CD4-positive, alpha-beta T cell (primary cell): ENCODE data around the gene MFSD6. TPM values are rescaled to one million over a fixed set of nuclear protein-coding genes. Genes with fewer than 3 reads are reported as not detected.

Experiments
- ATAC-seq: fragments of 200-7000 bp; cut with Tn5 transposase; one replicate; pipeline ENCODE4 v1.10.0; 2022; ENCODE audit warnings: mild to moderate bottlenecking; ENCODE audit not compliant: poor library complexity
- CTCF ChIA-PET: fragments of 350-600 bp; sonication (Branson Sonifier 250); formaldehyde crosslinking; loops from one replicate; lab custom pipeline; 2021; ENCODE audit warnings: antibody characterized with exemption, inconsistent platforms; lab: Charles Lee
- POLR2A ChIA-PET: fragments of 350-600 bp; sonication (Branson Sonifier 250); formaldehyde crosslinking; loops from one replicate; lab custom pipeline; 2021; ENCODE audit warnings: antibody characterized with exemption, inconsistent platforms; lab: Charles Lee
- DNase-seq, 14 experiments: peaks; one replicate each; pipeline ENCODE4 v3.0.0-alpha.2; 2013 to 2020; ENCODE audit warnings: mixed read lengths in 2 of 14
- H3K27ac ChIP-seq, 2 donors: one replicate each; pipeline versions ENCODE4 v1.5.1 to v1.7.0; 2013; ENCODE audit warnings: low read length in 2 of 2, low read depth in 1 of 2, mild to moderate bottlenecking in 1 of 2
- H3K27me3 ChIP-seq, 2 experiments: 1 replicate in 1 of 2; 2 replicates in 1 of 2; pipeline versions ENCODE4 v1.6.1 to v1.7.0; 2013; ENCODE audit warnings: low read length in 2 of 2, control low read depth in 1 of 2, mild to moderate bottlenecking in 1 of 2, moderate library complexity in 1 of 2; ENCODE audit not compliant: insufficient read depth in 2 of 2, control insufficient read depth in 1 of 2
- H3K36me3 ChIP-seq: one replicate; pipeline ENCODE4 v1.6.1; 2013; ENCODE audit warnings: low read length, control low read depth; ENCODE audit not compliant: insufficient read depth
- H3K4me1 ChIP-seq: one replicate; pipeline ENCODE4 v1.6.1; 2013; ENCODE audit warnings: low read length, control low read depth; ENCODE audit not compliant: insufficient read depth
- H3K4me3 ChIP-seq: one replicate; pipeline ENCODE4 v1.5.1; 2013; ENCODE audit warnings: mild to moderate bottlenecking, low read length, moderate library complexity
- H3K9me3 ChIP-seq, 2 experiments: 1 replicate in 1 of 2; 2 replicates in 1 of 2; pipeline versions ENCODE4 v1.6.1 to v1.7.0; 2013; ENCODE audit warnings: low read length in 2 of 2, mild to moderate bottlenecking in 2 of 2, control low read depth in 1 of 2, moderate library complexity in 1 of 2; ENCODE audit not compliant: control insufficient read depth in 1 of 2, insufficient read depth in 1 of 2
- H3K27ac Mint-ChIP-seq: one replicate; pipeline ENCODE4 v1.8.0; 2020; ENCODE audit warnings: mixed read lengths
- H3K27me3 Mint-ChIP-seq: one replicate; pipeline ENCODE4 v1.8.0; 2021; ENCODE audit warnings: mixed read lengths
- H3K36me3 Mint-ChIP-seq: one replicate; pipeline ENCODE4 v1.8.0; 2021; ENCODE audit warnings: low read depth, mixed read lengths
- H3K4me1 Mint-ChIP-seq: one replicate; pipeline ENCODE4 v1.8.0; 2021; ENCODE audit warnings: low read depth, mixed read lengths
- H3K4me3 Mint-ChIP-seq: one replicate; pipeline ENCODE4 v1.8.0; 2020; ENCODE audit warnings: mild to moderate bottlenecking, mixed read lengths
- H3K9me3 Mint-ChIP-seq: one replicate; pipeline ENCODE4 v1.8.0; 2020; ENCODE audit warnings: mixed read lengths
- CTCF ChIP-seq: fragments of 200-600 bp; IDR thresholded peaks from one replicate; pipeline ENCODE4 v1.8.0; 2022; ENCODE audit warnings: antibody characterized with exemption, mild to moderate bottlenecking
- intact Hi-C, 2 experiments: fragments of 100-400 bp; cut with DNase I in 1 of 2; cut with micrococcal nuclease in 1 of 2; formaldehyde crosslinking; loops; one replicate each; pipeline versions ENCODE4 v1.15.1 to v1.9.0; 2023 to 2025; cut with DNase I, micrococcal nuclease
- total RNA-seq, 174 experiments: library from RNA in 2 of 174; stranded (reverse) in 2 of 174; gene quantifications; one replicate each; pipeline ENCODE4 v1.2.3 and lab custom pipeline; 2021 to 2026

The MFSD6 gene
- total RNA-seq, 2 experiments from 2014 or later: 41.2 to 47.8 TPM

- POLR2A ChIA-PET: no interaction called here
- no peaks in the 10 kb centered on the region for H3K27me3 Mint-ChIP-seq
- CTCF ChIA-PET: no interaction called here
- no peaks in the 10 kb centered on the region for H3K9me3 ChIP-seq
- no peak overlapping the region for H3K27ac Mint-ChIP-seq
- H3K4me3 Mint-ChIP-seq: no peak overlapping the region
- no peaks in the 10 kb centered on the region for H3K9me3 Mint-ChIP-seq
- no peaks in the 10 kb centered on the region for H3K36me3 ChIP-seq
- H3K36me3 Mint-ChIP-seq: no peaks in the 10 kb centered on the region
- peaks cover 4% of the 10 kb centered on the region for H3K4me1 Mint-ChIP-seq
- H3K4me3 ChIP-seq: no peak overlapping the region
- TF ChIP-seq CTCF: no peak
- no peaks in the 10 kb centered on the region for H3K27me3 ChIP-seq
- DNase-seq: no peak
- H3K27ac ChIP-seq: no peak overlapping the region
- no peak for ATAC-seq
- no peaks in the 10 kb centered on the region for H3K4me1 ChIP-seq
- intact Hi-C loops: no loop called here
Observed at GRCh38 chr2:190378880-190379237, 29.3 kb upstream of the MFSD6 start.

- no peak overlapping the region for H3K4me3 ChIP-seq
- H3K27me3 Mint-ChIP-seq: no peaks in the 10 kb centered on the region
Observed at GRCh38 chr2:190379249-190379964, 28.7 kb upstream of the MFSD6 start.

GRCh38 chr2:190380962-190381412 is 27.2 kb upstream of the MFSD6 start:
- no peak overlapping the region for H3K4me3 Mint-ChIP-seq
- Histone ChIP-seq H3K36me3 (no peaks in the 10 kb centered on the region), H3K9me3 (no peaks in the 10 kb centered on the region), H3K4me3 (no peak overlapping the region), H3K27me3 (no peaks in the 10 kb centered on the region), H3K4me1 (no peaks in the 10 kb centered on the region), H3K27ac (no peak overlapping the region)
- peaks cover 4% of the 10 kb centered on the region for H3K4me1 Mint-ChIP-seq
- no peaks in the 10 kb centered on the region for H3K27me3 Mint-ChIP-seq
- ChIA-PET POLR2A (interaction anchor here (0.7 to 1.2 kb wide), 2 partner anchors 26 to 153 kb away, joined by 3 read pairs; partner anchors contain the start of gene NEMP2), CTCF (no interaction called here)
- TF ChIP-seq CTCF: no peak
- intact Hi-C loops: loop anchor here (2.0 to 10.0 kb wide), 4 partner anchors 104 to 422 kb away; no protein-coding TSS in a partner anchor
- no peak for DNase-seq
- H3K27ac Mint-ChIP-seq: no peak overlapping the region
- no peaks in the 10 kb centered on the region for H3K9me3 Mint-ChIP-seq
- no peaks in the 10 kb centered on the region for H3K36me3 Mint-ChIP-seq
- ATAC-seq: no peak

More at GRCh38 chr2:190379249-190379964, 28.7 kb upstream of the MFSD6 start:
- POLR2A ChIA-PET: no interaction called here
- Mint-ChIP-seq H3K27ac (no peak overlapping the region), H3K4me1 (peaks cover 4% of the 10 kb centered on the region), H3K4me3 (no peak overlapping the region), H3K9me3 (no peaks in the 10 kb centered on the region), H3K36me3 (no peaks in the 10 kb centered on the region)
- CTCF ChIA-PET: no interaction called here
- no peak for TF ChIP-seq CTCF
- no peaks in the 10 kb centered on the region for H3K4me1 ChIP-seq
- no peaks in the 10 kb centered on the region for H3K36me3 ChIP-seq
- DNase-seq: no peak
- ATAC-seq: no peak
- no peak overlapping the region for H3K27ac ChIP-seq
- H3K27me3 ChIP-seq: no peaks in the 10 kb centered on the region
- H3K9me3 ChIP-seq: no peaks in the 10 kb centered on the region
- intact Hi-C loops: no loop called here
